Measurements from ENCODE around the gene TDRKH.

TDRKH gene

DNA sequence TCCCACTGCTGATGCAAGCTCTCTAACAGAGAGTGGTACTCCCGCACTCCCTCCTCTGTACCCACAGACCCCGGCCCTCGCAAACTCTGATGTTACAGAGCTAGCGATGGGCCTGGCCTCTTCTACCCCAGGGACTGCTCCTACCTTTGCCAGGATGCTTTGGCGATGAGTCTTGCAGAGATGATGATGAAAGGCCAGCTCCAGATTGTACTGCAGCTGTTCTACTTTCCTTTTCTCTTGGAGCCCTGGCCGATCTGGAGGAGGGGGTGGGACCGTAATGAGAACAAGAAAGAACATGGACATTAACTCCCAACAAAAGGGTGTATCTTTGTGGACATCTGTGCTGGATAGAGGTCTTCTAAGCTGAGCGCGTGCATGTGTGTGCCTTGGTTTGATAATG is 20.9 kb upstream of the TDRKH start:
- Histone ChIP-seq H3K4me1 (ENCODE audit: control insufficient read depth, insufficient read depth, low read length) (no peaks in the 10 kb centered on the region), H3K36me3 (ENCODE audit: control insufficient read depth in 2 of 2, insufficient read depth in 2 of 2, low read length in 2 of 2) (no peaks in the 10 kb centered on the region), H3K4me3 (ENCODE audit: low read length in 2 of 2) (no peak overlapping the region)

DNA sequence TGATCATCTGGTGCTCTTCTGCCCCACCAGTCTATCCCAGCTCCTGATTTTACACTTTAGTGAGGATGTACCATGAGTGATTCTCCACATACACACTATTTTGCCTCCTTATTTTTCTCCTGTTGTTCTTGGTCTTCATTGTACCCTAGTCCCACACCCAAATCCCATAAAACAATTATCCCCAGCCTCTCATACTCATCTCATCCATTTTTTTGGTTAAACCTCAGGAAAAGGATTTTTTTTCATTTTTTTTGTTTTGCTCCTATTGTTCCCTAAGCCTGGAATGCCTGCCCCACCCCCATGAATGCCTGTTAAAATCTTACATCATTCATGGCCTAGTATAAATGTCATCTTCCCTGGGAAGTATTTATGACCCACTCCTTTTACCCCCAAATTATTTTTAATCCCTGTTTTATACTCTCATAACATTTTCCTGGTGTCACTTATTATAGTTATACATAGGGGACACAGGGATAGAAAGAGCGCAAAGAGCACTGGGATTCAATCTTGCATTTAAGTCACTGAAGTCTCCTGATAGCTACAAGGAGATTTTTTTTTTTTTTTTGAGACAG is 19.8 kb upstream of the TDRKH start:
- Histone ChIP-seq H3K9me3 (ENCODE audit: control insufficient read depth in 2 of 2, low read length in 2 of 2) (no peaks in the 10 kb centered on the region), H3K4me1 (ENCODE audit: control insufficient read depth, insufficient read depth, low read length) (peaks cover 2% of the 10 kb centered on the region), H3K27me3 (ENCODE audit: control insufficient read depth in 1 of 2, insufficient read depth in 2 of 2, low read length in 2 of 2) (peaks cover 3 to 5% of the 10 kb centered on the region in 2 donors), H3K9ac (ENCODE audit: low read length in 2 of 2) (no peak overlapping the region), H3K27ac (ENCODE audit: low read length) (no peak overlapping the region), H3K4me3 (ENCODE audit: low read length in 2 of 2) (no peak overlapping the region), H3K36me3 (ENCODE audit: control insufficient read depth in 2 of 2, insufficient read depth in 2 of 2, low read length in 2 of 2) (no peaks in the 10 kb centered on the region)

More for the DNA sequence above, 20.9 kb upstream of the TDRKH start:
- Histone ChIP-seq H3K9me3 (ENCODE audit: control insufficient read depth in 2 of 2, low read length in 2 of 2) (no peaks in the 10 kb centered on the region), H3K9ac (ENCODE audit: low read length in 2 of 2) (no peak overlapping the region), H3K27ac (ENCODE audit: low read length) (no peak overlapping the region), H3K27me3 (ENCODE audit: control insufficient read depth in 1 of 2, insufficient read depth in 2 of 2, low read length in 2 of 2) (peaks cover 3 to 6% of the 10 kb centered on the region in 2 donors)

DNA sequence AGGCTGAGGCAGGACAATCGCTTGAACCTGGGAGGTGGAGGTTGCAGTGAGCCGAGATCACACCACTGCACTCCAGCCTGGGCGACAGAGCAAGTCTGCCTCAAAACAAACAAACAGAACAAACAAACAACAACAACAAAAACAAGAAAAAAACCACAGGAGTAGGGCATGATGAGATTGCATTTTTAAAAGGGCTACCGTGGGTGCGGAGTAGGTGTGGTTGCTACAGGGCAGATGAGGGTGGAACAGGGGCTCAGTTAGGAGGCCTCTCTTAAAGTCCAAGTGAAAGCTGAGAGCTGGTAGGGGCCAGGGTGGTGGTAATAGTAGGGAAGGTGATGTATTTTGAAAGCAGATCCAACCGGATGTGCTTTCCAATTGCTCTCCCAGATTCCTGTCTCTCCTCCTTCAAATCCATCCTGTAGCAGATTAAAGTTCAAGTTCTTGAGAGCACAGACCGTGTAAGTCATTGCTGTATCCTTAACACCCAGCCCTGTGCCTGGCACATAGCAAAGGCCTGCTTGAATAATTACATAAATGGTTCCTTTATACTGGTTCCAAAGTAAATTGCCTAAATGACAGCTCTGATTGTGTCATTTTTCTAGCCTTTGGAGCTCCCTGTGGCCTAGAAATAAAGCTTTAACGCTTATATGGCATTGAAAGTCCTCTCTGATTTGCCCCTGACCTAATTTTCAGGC is 19.1 kb upstream of the TDRKH start:
- peaks cover 3 to 5% of the 10 kb centered on the region in 2 donors for H3K27me3 ChIP-seq (ENCODE audit: control insufficient read depth in 1 of 2, insufficient read depth in 2 of 2, low read length in 2 of 2)
- no peak overlapping the region for H3K9ac ChIP-seq (ENCODE audit: low read length in 2 of 2)
- H3K27ac ChIP-seq (ENCODE audit: low read length) = no peak overlapping the region
- H3K4me1 ChIP-seq (ENCODE audit: control insufficient read depth, insufficient read depth, low read length) = peaks cover 4% of the 10 kb centered on the region
- H3K36me3 ChIP-seq (ENCODE audit: control insufficient read depth in 2 of 2, insufficient read depth in 2 of 2, low read length in 2 of 2) = no peaks in the 10 kb centered on the region
- H3K4me3 ChIP-seq (ENCODE audit: low read length in 2 of 2) = no peak overlapping the region
- no peaks in the 10 kb centered on the region for H3K9me3 ChIP-seq (ENCODE audit: control insufficient read depth in 2 of 2, low read length in 2 of 2)

DNA sequence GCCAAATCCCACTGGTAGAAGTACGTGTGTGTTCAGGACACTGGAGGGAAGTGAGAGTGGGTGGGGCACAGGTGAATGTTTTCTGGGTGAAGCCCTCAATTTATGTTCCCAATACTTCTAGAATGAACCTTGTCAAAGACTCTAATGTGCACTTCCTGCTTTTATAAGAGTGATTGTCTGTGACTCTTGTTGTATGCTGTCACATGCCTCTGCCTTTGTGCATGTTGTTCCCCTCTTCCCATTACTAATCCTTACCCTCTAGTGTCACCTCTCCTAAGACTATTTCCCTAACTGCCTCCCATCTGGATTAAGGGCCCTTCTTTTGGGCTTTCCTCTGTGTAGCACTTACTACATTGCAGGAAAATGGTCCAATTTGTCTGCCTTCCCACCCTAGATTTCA is 17.5 kb upstream of the TDRKH start:
- peaks cover 6 to 10% of the 10 kb centered on the region in 2 donors for H3K27me3 ChIP-seq (ENCODE audit: control insufficient read depth in 1 of 2, insufficient read depth in 2 of 2, low read length in 2 of 2)
- no peaks in the 10 kb centered on the region for H3K36me3 ChIP-seq (ENCODE audit: control insufficient read depth in 2 of 2, insufficient read depth in 2 of 2, low read length in 2 of 2)
- no peak overlapping the region for H3K9ac ChIP-seq (ENCODE audit: low read length in 2 of 2)
- H3K9me3 ChIP-seq (ENCODE audit: control insufficient read depth in 2 of 2, low read length in 2 of 2) = no peaks in the 10 kb centered on the region
- H3K4me1 ChIP-seq (ENCODE audit: control insufficient read depth, insufficient read depth, low read length) = peaks cover 4% of the 10 kb centered on the region
- H3K27ac ChIP-seq (ENCODE audit: low read length) = no peak overlapping the region
- H3K4me3 ChIP-seq (ENCODE audit: low read length in 2 of 2) = no peak overlapping the region

DNA sequence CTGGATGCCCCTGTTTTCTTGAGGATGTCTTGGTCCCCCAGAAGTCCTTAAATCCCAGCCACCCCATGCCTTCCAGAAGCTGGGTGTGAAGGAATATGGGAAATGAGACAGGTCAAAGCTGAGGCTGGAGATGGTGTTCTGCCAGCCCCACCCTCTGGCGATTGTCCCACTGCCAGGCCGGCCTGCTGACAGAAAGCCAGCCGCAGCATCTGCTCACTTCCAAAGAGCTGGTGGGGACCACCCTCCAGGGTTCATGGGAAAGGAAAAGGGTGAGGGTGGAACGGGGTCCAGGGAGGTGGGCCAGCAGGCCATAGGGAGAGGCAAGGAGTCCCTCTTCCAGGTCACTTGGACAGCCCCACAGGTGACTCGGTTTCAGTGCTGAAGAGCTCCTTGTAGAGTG is 16.8 kb upstream of the TDRKH start:
- H3K27ac ChIP-seq (ENCODE audit: low read length) = no peak overlapping the region
- no peaks in the 10 kb centered on the region for H3K9me3 ChIP-seq (ENCODE audit: control insufficient read depth in 2 of 2, low read length in 2 of 2)
- peaks cover 4% of the 10 kb centered on the region for H3K4me1 ChIP-seq (ENCODE audit: control insufficient read depth, insufficient read depth, low read length)
- H3K27me3 ChIP-seq (ENCODE audit: control insufficient read depth in 1 of 2, insufficient read depth in 2 of 2, low read length in 2 of 2) = peaks cover 6 to 11% of the 10 kb centered on the region in 2 donors
- H3K9ac ChIP-seq (ENCODE audit: low read length in 2 of 2) = no peak overlapping the region
- H3K4me3 ChIP-seq (ENCODE audit: low read length in 2 of 2) = no peak overlapping the region
- no peaks in the 10 kb centered on the region for H3K36me3 ChIP-seq (ENCODE audit: control insufficient read depth in 2 of 2, insufficient read depth in 2 of 2, low read length in 2 of 2)

DNA sequence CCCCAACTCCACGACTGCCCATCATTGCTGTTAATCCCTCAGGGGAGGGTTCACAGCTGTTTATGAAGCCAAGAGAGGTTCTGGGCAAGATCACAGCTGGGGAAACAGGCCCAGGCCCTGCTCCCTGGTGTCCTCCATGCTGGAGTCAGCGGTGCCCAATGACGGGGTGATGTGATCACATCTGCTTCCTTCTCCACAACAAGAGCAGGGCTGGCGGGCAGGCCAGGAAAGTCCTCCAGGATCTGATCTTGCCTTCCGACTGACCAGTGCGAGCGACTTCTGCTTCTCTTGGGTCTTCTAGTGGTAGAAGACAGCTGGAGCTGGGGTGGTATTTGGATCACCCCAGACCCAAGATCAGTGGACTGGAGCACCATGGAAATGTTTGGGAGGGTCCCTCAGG is 15.9 kb upstream of the TDRKH start:
- Histone ChIP-seq H3K4me3 (ENCODE audit: low read length in 2 of 2) (no peak overlapping the region), H3K36me3 (ENCODE audit: control insufficient read depth in 2 of 2, insufficient read depth in 2 of 2, low read length in 2 of 2) (no peaks in the 10 kb centered on the region), H3K4me1 (ENCODE audit: control insufficient read depth, insufficient read depth, low read length) (peaks cover 4% of the 10 kb centered on the region), H3K9me3 (ENCODE audit: control insufficient read depth in 2 of 2, low read length in 2 of 2) (no peaks in the 10 kb centered on the region), H3K27me3 (ENCODE audit: control insufficient read depth in 1 of 2, insufficient read depth in 2 of 2, low read length in 2 of 2) (peaks cover 14% of the 10 kb centered on the region in 2 donors), H3K9ac (ENCODE audit: low read length in 2 of 2) (no peak overlapping the region), H3K27ac (ENCODE audit: low read length) (no peak overlapping the region)

DNA sequence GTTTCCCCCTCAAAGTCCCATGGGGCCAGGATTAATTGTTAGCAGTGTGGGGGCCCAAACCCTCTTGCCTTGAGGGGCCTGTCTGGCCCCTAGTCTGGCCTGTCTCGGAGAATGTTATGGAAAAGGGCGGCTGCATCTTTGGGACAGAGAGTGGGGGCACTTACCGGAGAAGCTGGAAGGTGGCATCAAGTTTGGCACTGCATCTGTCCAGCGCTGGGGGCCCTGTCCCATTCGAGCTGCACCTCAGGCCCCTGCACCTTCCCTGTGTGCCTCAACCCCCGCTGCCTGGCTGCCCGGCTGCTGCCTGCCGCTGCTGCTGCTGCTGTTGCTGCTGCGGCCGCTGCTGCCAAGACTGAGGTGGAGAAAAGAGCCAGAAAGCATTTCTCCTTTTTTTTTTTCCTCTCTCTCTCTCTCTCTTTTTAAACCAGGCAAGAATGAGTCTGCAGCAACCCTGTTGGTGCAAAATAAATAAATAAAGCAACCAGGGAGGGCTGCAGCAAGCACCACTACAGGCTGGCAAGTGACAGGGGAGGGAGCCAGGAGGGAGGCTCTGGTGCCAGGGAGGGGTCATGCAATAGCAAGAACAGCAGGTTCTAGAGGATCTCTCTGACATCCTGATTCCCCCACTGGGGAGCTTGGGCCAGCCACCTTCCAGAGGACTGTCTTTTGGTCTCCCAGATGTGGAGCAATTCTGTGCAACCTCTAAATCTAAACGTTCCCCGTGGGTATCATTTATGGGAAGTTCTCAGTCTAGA is 14.9 kb upstream of the TDRKH start, which contains the start of gene LINGO4:
Gene LINGO4 (minus strand): TSS at position 354 of the 755 bp plus-strand sequence. CDS start 2,715 bp downstream, outside the sequence.
- Histone ChIP-seq H3K9me3 (ENCODE audit: control insufficient read depth in 2 of 2, low read length in 2 of 2) (no peaks in the 10 kb centered on the region), H3K9ac (ENCODE audit: low read length in 2 of 2) (no peak within 1 kb of the TSS), H3K4me3 (ENCODE audit: low read length in 2 of 2) (no peak within 1 kb of the TSS), H3K27me3 (ENCODE audit: control insufficient read depth in 1 of 2, insufficient read depth in 2 of 2, low read length in 2 of 2) (peaks cover 18 to 19% of the 10 kb centered on the region in 2 donors), H3K4me1 (ENCODE audit: control insufficient read depth, insufficient read depth, low read length) (peaks cover 4% of the 10 kb centered on the region), H3K27ac (ENCODE audit: low read length) (no peak within 1 kb of the TSS), H3K36me3 (ENCODE audit: control insufficient read depth in 2 of 2, insufficient read depth in 2 of 2, low read length in 2 of 2) (no peaks in the 10 kb centered on the region)

DNA sequence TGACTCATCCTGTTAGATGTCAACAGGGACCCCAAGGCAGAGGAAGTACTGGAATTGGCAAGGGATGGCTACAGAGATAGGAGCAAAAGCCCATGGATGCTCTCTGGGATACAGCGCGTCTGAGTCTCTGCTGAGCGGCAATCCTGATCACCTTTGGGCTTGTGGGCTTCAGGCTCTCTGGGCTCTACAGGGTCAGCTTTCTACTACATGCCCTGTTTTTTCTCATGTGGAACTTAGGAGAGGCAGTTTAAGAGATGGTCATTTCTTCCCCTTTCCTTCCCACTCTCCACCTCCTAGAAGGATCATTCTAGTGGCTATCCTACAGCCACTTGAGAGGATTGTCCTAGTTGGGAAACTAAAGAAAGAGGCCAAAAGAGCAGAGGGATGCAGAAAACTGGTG is 13.6 kb upstream of the TDRKH start:
- Histone ChIP-seq H3K36me3 (ENCODE audit: control insufficient read depth in 2 of 2, insufficient read depth in 2 of 2, low read length in 2 of 2) (no peaks in the 10 kb centered on the region), H3K4me3 (ENCODE audit: low read length in 2 of 2) (no peak overlapping the region), H3K27ac (ENCODE audit: low read length) (no peak overlapping the region), H3K9me3 (ENCODE audit: control insufficient read depth in 2 of 2, low read length in 2 of 2) (no peaks in the 10 kb centered on the region), H3K9ac (ENCODE audit: low read length in 2 of 2) (no peak overlapping the region), H3K27me3 (ENCODE audit: control insufficient read depth in 1 of 2, insufficient read depth in 2 of 2, low read length in 2 of 2) (peaks cover 18 to 22% of the 10 kb centered on the region in 2 donors), H3K4me1 (ENCODE audit: control insufficient read depth, insufficient read depth, low read length) (peaks cover 4% of the 10 kb centered on the region)

DNA sequence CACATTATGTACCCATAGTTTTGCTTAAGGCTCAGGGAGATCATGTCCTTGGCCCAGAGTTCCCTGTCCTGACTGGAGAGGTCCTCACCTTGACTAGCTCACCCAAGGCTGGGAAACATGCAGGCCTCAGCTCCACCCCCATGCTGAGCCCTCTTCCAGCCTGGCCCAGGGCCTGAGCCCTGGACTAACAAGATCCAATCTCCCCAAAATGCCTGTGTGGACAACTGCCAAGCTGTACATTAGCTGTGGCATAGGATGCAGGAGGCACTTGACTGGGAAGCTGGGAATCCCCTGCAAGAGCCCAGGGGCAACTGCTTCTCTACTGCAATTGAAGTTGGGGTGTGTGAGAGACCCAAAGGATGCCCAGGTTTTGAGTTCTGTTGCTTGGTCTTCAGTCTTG is 12.9 kb upstream of the TDRKH start:
- H3K36me3 ChIP-seq (ENCODE audit: control insufficient read depth in 2 of 2, insufficient read depth in 2 of 2, low read length in 2 of 2) = no peaks in the 10 kb centered on the region
- no peaks in the 10 kb centered on the region for H3K9me3 ChIP-seq (ENCODE audit: control insufficient read depth in 2 of 2, low read length in 2 of 2)
- peaks cover 18 to 22% of the 10 kb centered on the region in 2 donors for H3K27me3 ChIP-seq (ENCODE audit: control insufficient read depth in 1 of 2, insufficient read depth in 2 of 2, low read length in 2 of 2)
- no peak overlapping the region for H3K9ac ChIP-seq (ENCODE audit: low read length in 2 of 2)
- no peak overlapping the region for H3K27ac ChIP-seq (ENCODE audit: low read length)
- H3K4me3 ChIP-seq (ENCODE audit: low read length in 2 of 2) = no peak overlapping the region
- H3K4me1 ChIP-seq (ENCODE audit: control insufficient read depth, insufficient read depth, low read length) = peaks cover 4% of the 10 kb centered on the region

DNA sequence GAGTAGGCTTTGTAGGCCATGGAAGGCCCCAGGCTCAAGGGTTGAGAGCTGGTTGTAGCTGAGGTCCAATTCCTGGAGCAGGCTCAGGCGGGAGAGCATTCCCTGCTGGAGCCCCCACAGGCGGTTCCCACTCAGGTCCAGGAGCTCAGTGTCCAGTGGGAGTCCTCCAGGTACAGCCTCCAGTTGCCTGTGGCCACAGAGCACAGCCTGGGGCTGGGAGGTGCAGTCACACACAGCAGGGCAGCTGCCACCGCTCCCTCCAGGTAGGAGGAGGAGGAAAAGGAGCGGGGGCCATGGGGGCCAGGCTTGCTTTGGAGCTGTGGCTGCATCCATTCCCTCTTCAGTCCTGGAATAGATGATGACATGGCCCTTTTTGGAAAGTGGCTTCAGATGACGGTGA is 12.1 kb upstream of the TDRKH start:
- peaks cover 18 to 22% of the 10 kb centered on the region in 2 donors for H3K27me3 ChIP-seq (ENCODE audit: control insufficient read depth in 1 of 2, insufficient read depth in 2 of 2, low read length in 2 of 2)
- H3K9ac ChIP-seq (ENCODE audit: low read length in 2 of 2) = no peak overlapping the region
- no peaks in the 10 kb centered on the region for H3K9me3 ChIP-seq (ENCODE audit: control insufficient read depth in 2 of 2, low read length in 2 of 2)
- no peak overlapping the region for H3K27ac ChIP-seq (ENCODE audit: low read length)
- H3K4me1 ChIP-seq (ENCODE audit: control insufficient read depth, insufficient read depth, low read length) = peaks cover 4% of the 10 kb centered on the region
- H3K36me3 ChIP-seq (ENCODE audit: control insufficient read depth in 2 of 2, insufficient read depth in 2 of 2, low read length in 2 of 2) = peaks cover 0 to 2% of the 10 kb centered on the region in 2 donors
- no peak overlapping the region for H3K4me3 ChIP-seq (ENCODE audit: low read length in 2 of 2)
